ENCODE results near the gene ANXA1. TPM values are rescaled to one million over a fixed set of nuclear protein-coding genes. Genes with fewer than 3 reads are reported as not detected.

Gene ANXA1
- total and polyA plus RNA-seq, 10 of the 15 experiments (the other 5 are each of a cell fraction or from before 2014, with no cell fraction given), result 6.6 to 30.1 (median 12.6) TPM

- POLR2A ChIA-PET, result interaction anchor here (0.6 to 2.0 kb wide), 7 partner anchors 14 to 1448 kb away, joined by 3 to 8 read pairs (median 4); no protein-coding TSS in a partner anchor
- SMC1A ChIA-PET (ENCODE audit: uncharacterized antibody, unreplicated experiment), result interaction anchor here (0.7 to 3.5 kb wide), 9 partner anchors 11 to 48 kb away, joined by 3 to 17 read pairs (median 10); partner anchors contain the start of gene ANXA1
- WGBS (ENCODE audit: insufficient coverage, insufficient replicate concordance, low lambda C conversion rate, missing lambda C conversion rate), result 45% methylated on average over 1 of the region's 3 CpGs
- Histone ChIP-seq H3K79me2 (ENCODE audit: control insufficient read depth, insufficient read depth, low read length) (no peaks in the 10 kb centered on the region), H3K27me3 (replicated peaks in 1 of 2; ENCODE audit: control insufficient read depth in 2 of 2, insufficient read depth in 2 of 2, low read length in 1 of 2) (no peaks in the 10 kb centered on the region), H4K20me1 (ENCODE audit: control insufficient read depth, insufficient read depth) (no peaks in the 10 kb centered on the region), H3K9me3 (replicated peaks; ENCODE audit: control insufficient read depth, insufficient read depth, low read length) (no peaks in the 10 kb centered on the region; the same call in 2 of the 3 replicates), H3K4me1 (ENCODE audit: control insufficient read depth, insufficient read depth, low read length) (peaks cover 3% of the 10 kb centered on the region; the same call in 1 of the 2 replicates), H2AFZ (ENCODE audit: control insufficient read depth, low read depth, low read length) (peak overlapping the region; percentile 94), H3K36me3 (ENCODE audit: control insufficient read depth in 2 of 2, insufficient read depth in 2 of 2, low read length in 1 of 2) (no peaks in the 10 kb centered on the region), H3K27ac (ENCODE audit: control insufficient read depth, insufficient read depth) (peak overlapping the region; percentile 82; the same call in 1 of the 2 replicates), H3K9ac (ENCODE audit: control insufficient read depth, insufficient read depth, low read length) (no peak overlapping the region), H3K4me2 (ENCODE audit: control insufficient read depth, insufficient read depth) (peak overlapping the region; percentile 90; the same call in 1 of the 2 replicates), H3K4me3 (no peak overlapping the region)
- in situ Hi-C loops (cut with MboI) (no loop called here), intact Hi-C loops (cut with micrococcal nuclease; ENCODE audit: unreplicated experiment) (no loop called here)
- DNase-seq (ENCODE audit: low read depth, low spot score), result no peak
- RAD21 ChIA-PET (ENCODE audit: unreplicated experiment), result interaction anchor here (0.8 to 2.1 kb wide), 5 partner anchors 9 to 45 kb away, joined by 3 to 8 read pairs (median 4); no protein-coding TSS in a partner anchor
- BruUV-seq (replicated peaks), result no TSS peak
- ATAC-seq, result peak; percentile 45; the same call in 2 of the 3 replicates
- FAIRE-seq, result no peak
- no peak for TF ChIP-seq ELK1 (IDR thresholded peaks at IDR 0.05; ENCODE audit: low read depth, low read length)
- TF ChIP-seq BACH1 (IDR thresholded peaks at IDR 0.05; ENCODE audit: borderline replicate concordance), result no peak
- TF ChIP-seq MTA2 (IDR thresholded peaks at IDR 0.05; ENCODE audit: low read depth), result no peak
- no peak for TF ChIP-seq IRF4 (IDR thresholded peaks at IDR 0.05; ENCODE audit: low read depth, low read length)
- TF ChIP-seq IKZF1 (conservative IDR thresholded peaks at IDR 0.05), result no peak
- no peak for TF ChIP-seq RUNX3 (IDR thresholded peaks at IDR 0.05; ENCODE audit: low read length)
- no peak for TF ChIP-seq GATAD2B (conservative IDR thresholded peaks at IDR 0.05; ENCODE audit: low read depth)
- TF ChIP-seq ASH2L (IDR thresholded peaks at IDR 0.05; ENCODE audit: borderline replicate concordance, low read depth), result no peak
- CTCF ChIA-PET, result interaction anchor here (1.0 to 3.9 kb wide), 6 partner anchors 12 to 51 kb away, joined by 3 to 18 read pairs (median 4); no protein-coding TSS in a partner anchor
Observed at GRCh38 chr9:73133022-73133651, 18.5 kb upstream of the ANXA1 start.

Measured in GM12878 (cell line).